ENCODE measurements around the gene FUS.

- TF ChIP-seq CTCF (IDR thresholded peaks at IDR 0.05), result no peak
- no peak for TF ChIP-seq POLR2A (IDR thresholded peaks at IDR 0.05)
Measured at GRCh38 chr16:31149332-31149731, 30.6 kb upstream of the FUS start.

All from adrenal gland (tissue), 5 donors.